H1 (cell line): ENCODE data around the gene PSD2. TPM values are rescaled to one million over a fixed set of nuclear protein-coding genes. Genes with fewer than 3 reads are reported as not detected.

Source experiments
- CTCF ChIA-PET: fragments of 300-600 bp; sonication (Branson Sonifier 250); formaldehyde crosslinking; loops from one replicate; lab custom pipeline; 2021; ENCODE audit not compliant: partially characterized antibody; lab: Charles Lee
- POLR2A ChIA-PET: fragments of 300-600 bp; sonication (Branson Sonifier 250); formaldehyde crosslinking; loops from one replicate; lab custom pipeline; 2021; ENCODE audit warnings: inconsistent platforms; ENCODE audit not compliant: partially characterized antibody; lab: Charles Lee
- DNase-seq, 2 experiments: peaks; one replicate each; pipeline versions ENCODE4 v3.0.0 to v3.0.0-alpha.2; 2010 to 2022; ENCODE audit warnings: low spot score in 2 of 2, low read depth in 1 of 2, mixed read lengths in 1 of 2
- FAIRE-seq: peaks from 2 replicates; lab custom pipeline; 2011; peaks lifted over from hg19 to GRCh38; lab: Jason Lieb, UNC
- H2AFZ ChIP-seq: 2 replicates; pipeline ENCODE4 v1.8.1; 2012; ENCODE audit warnings: low read length, inconsistent platforms
- H2AK5ac ChIP-seq: 2 replicates; pipeline ENCODE4 v1.6.1; 2013; ENCODE audit warnings: low read depth, low read length
- H2BK120ac ChIP-seq: replicated peaks from 2 replicates; pipeline ENCODE3; 2013; ENCODE audit warnings: low read depth, low read length, inconsistent platforms
- H2BK12ac ChIP-seq: 2 replicates; pipeline ENCODE4 v1.6.1; 2013; ENCODE audit warnings: low read depth, low read length
- H2BK15ac ChIP-seq: 2 replicates; pipeline ENCODE4 v1.6.1; 2013; ENCODE audit warnings: low read length
- H2BK20ac ChIP-seq: 2 replicates; pipeline ENCODE4 v1.6.1; 2013; ENCODE audit warnings: low read length
- H2BK5ac ChIP-seq: 2 replicates; pipeline ENCODE4 v1.6.1; 2013; ENCODE audit warnings: low read depth, low read length
- H3K14ac ChIP-seq: 2 replicates; pipeline ENCODE4 v1.6.1; 2013; ENCODE audit warnings: inconsistent platforms; ENCODE audit not compliant: insufficient read length
- H3K18ac ChIP-seq: 2 replicates; pipeline ENCODE4 v1.6.1; 2013; ENCODE audit warnings: low read length; ENCODE audit errors: extremely low read depth
- H3K23ac ChIP-seq: 2 replicates; pipeline ENCODE4 v1.6.1; 2013; ENCODE audit warnings: inconsistent platforms; ENCODE audit not compliant: insufficient read length
- H3K23me2 ChIP-seq: 2 replicates; pipeline ENCODE4 v1.6.1; 2013; ENCODE audit warnings: low read depth, low read length
- H3K27ac ChIP-seq: 2 replicates; pipeline ENCODE4 v1.6.1; 2011; ENCODE audit warnings: low read depth, low read length, inconsistent platforms
- H3K27me3 ChIP-seq, 4 experiments: replicated peaks in 1 of 4; 1 replicate in 1 of 4; 2 replicates in 3 of 4; pipeline versions ENCODE4 v1.6.1 to v1.8.1; 2011 to 2013; ENCODE audit warnings: low read length in 3 of 4, mild to moderate bottlenecking in 3 of 4, inconsistent platforms in 2 of 4, mixed read lengths in 2 of 4, moderate library complexity in 1 of 4; ENCODE audit not compliant: control insufficient read depth in 3 of 4, insufficient read depth in 3 of 4; ENCODE audit errors: extremely low read depth in 1 of 4
- H3K36me3 ChIP-seq, 4 experiments: 2 replicates each; pipeline versions ENCODE4 v1.6.1 to v1.8.1; 2011 to 2013; ENCODE audit warnings: mild to moderate bottlenecking in 4 of 4, low read length in 3 of 4, moderate library complexity in 2 of 4, control low read depth in 1 of 4, inconsistent platforms in 1 of 4; ENCODE audit not compliant: insufficient read depth in 4 of 4, control insufficient read depth in 2 of 4
- H3K4ac ChIP-seq: replicated peaks from 2 replicates; pipeline ENCODE3; 2013; ENCODE audit warnings: low read length, low read depth, mixed read lengths, inconsistent platforms; ENCODE audit not compliant: insufficient read length
- H3K4me1 ChIP-seq, 4 experiments: replicated peaks in 1 of 4; 1 replicate in 1 of 4; 2 replicates in 3 of 4; pipeline versions ENCODE4 v1.6.1 to v1.8.1; 2011 to 2013; ENCODE audit warnings: low read length in 3 of 4, inconsistent platforms in 2 of 4, mixed read lengths in 1 of 4; ENCODE audit not compliant: insufficient read depth in 4 of 4, control insufficient read depth in 3 of 4
- H3K4me2 ChIP-seq, 2 experiments: 2 replicates each; pipeline versions ENCODE4 v1.6.1 to v1.8.1; 2011 to 2013; ENCODE audit warnings: low read depth in 2 of 2, low read length in 2 of 2, control low read depth in 1 of 2, inconsistent platforms in 1 of 2, mild to moderate bottlenecking in 1 of 2; ENCODE audit not compliant: insufficient read depth in 1 of 2
- H3K4me3 ChIP-seq, 4 experiments: fragments of 200-600, 300-600 bp in 1 of 4; sonication (generic), shearing (Covaris generic), sonication (Bioruptor Twin) in 1 of 4; 2 replicates each; pipeline versions ENCODE4 v1.5.1 to v1.8.1; 2011 to 2016; ENCODE audit warnings: low read length in 4 of 4, low read depth in 3 of 4, control low read depth in 2 of 4, inconsistent platforms in 2 of 4, mild to moderate bottlenecking in 2 of 4, mixed read lengths in 1 of 4, moderate library complexity in 1 of 4; ENCODE audit not compliant: insufficient read depth in 2 of 4; ENCODE audit errors: extremely low read depth in 1 of 4
- H3K56ac ChIP-seq: replicated peaks from 2 replicates; pipeline ENCODE3; 2013; ENCODE audit warnings: low read depth, mild to moderate bottlenecking, mixed read lengths, low read length, inconsistent platforms; ENCODE audit not compliant: insufficient read length
- H3K79me1 ChIP-seq: 2 replicates; pipeline ENCODE4 v1.6.1; 2013; ENCODE audit warnings: low read depth, low read length, control low read depth
- H3K79me2 ChIP-seq, 2 experiments: 2 replicates each; pipeline versions ENCODE4 v1.6.1 to v1.8.1; 2012 to 2013; ENCODE audit warnings: low read length in 2 of 2, mild to moderate bottlenecking in 2 of 2, inconsistent platforms in 1 of 2; ENCODE audit not compliant: insufficient read depth in 2 of 2, control insufficient read depth in 1 of 2
- H3K9ac ChIP-seq, 4 experiments: replicated peaks in 1 of 4; 1 replicate in 1 of 4; 2 replicates in 3 of 4; pipeline versions ENCODE4 v1.6.1 to v1.8.1; 2011 to 2013; ENCODE audit warnings: low read depth in 3 of 4, low read length in 3 of 4, control low read depth in 2 of 4, mild to moderate bottlenecking in 2 of 4, moderate library complexity in 2 of 4, inconsistent platforms in 1 of 4; ENCODE audit errors: extremely low read depth in 1 of 4
- H3K9me3 ChIP-seq, 2 experiments: 2 replicates each; pipeline versions ENCODE4 v1.6.1 to v1.8.1; 2012 to 2013; ENCODE audit warnings: mild to moderate bottlenecking in 2 of 2, moderate library complexity in 2 of 2, control low read depth in 1 of 2, inconsistent platforms in 1 of 2, low read depth in 1 of 2, low read length in 1 of 2, mixed read lengths in 1 of 2; ENCODE audit not compliant: insufficient read depth in 2 of 2
- H4K20me1 ChIP-seq, 2 experiments: replicated peaks in 1 of 2; 2 replicates each; pipeline versions ENCODE3 to v1.8.1; 2011 to 2013; ENCODE audit warnings: inconsistent platforms in 2 of 2, low read length in 2 of 2, mild to moderate bottlenecking in 1 of 2; ENCODE audit not compliant: insufficient read depth in 2 of 2, control insufficient read depth in 1 of 2
- H4K5ac ChIP-seq: 2 replicates; pipeline ENCODE4 v1.6.1; 2013; ENCODE audit warnings: low read length, low read depth, mixed read lengths, inconsistent platforms; ENCODE audit not compliant: insufficient read length
- H4K8ac ChIP-seq: 2 replicates; pipeline ENCODE4 v1.8.0; 2013; ENCODE audit warnings: mild to moderate bottlenecking, moderate library complexity, low read length, inconsistent platforms; ENCODE audit not compliant: insufficient read depth; ENCODE audit errors: extremely low read depth
- H4K91ac ChIP-seq: replicated peaks from 2 replicates; pipeline ENCODE3; 2013; ENCODE audit warnings: low read length, mixed read lengths, inconsistent platforms; ENCODE audit not compliant: insufficient read length
- ATF2 ChIP-seq: IDR thresholded peaks from 2 replicates; pipeline ENCODE4 v1.6.1; 2012; ENCODE audit warnings: low read length, inconsistent platforms
- EGR1 ChIP-seq: IDR thresholded peaks from 2 replicates; pipeline ENCODE4 v1.6.1; 2011; ENCODE audit warnings: low read depth, low read length, borderline replicate concordance
- HDAC2 ChIP-seq, 2 experiments: fragments of 300-600 bp in 1 of 2; sonication (generic) in 1 of 2; IDR thresholded peaks; 2 replicates each; pipeline ENCODE4 v1.6.1; 2011 to 2012; ENCODE audit warnings: low read depth in 2 of 2, low read length in 2 of 2, mild to moderate bottlenecking in 2 of 2, moderate library complexity in 2 of 2, borderline replicate concordance in 1 of 2, inconsistent platforms in 1 of 2
- JUN ChIP-seq: IDR thresholded peaks from 2 replicates; pipeline ENCODE4 v1.6.1; 2011; ENCODE audit warnings: low read depth, mild to moderate bottlenecking, improper control_type of control experiment, low read length
- KDM5A ChIP-seq: fragments of 200-600 bp; IDR thresholded peaks from 2 replicates; pipeline ENCODE4 v1.7.1; 2012; ENCODE audit warnings: mild to moderate bottlenecking, low read length, inconsistent platforms, mixed read lengths
- POLR2AphosphoS5 ChIP-seq: IDR thresholded peaks from 2 replicates; pipeline ENCODE4 v1.6.1; 2011; ENCODE audit warnings: low read depth, low read length
- RXRA ChIP-seq: IDR thresholded peaks from 2 replicates; pipeline ENCODE4 v1.6.1; 2011; ENCODE audit warnings: low read depth, mild to moderate bottlenecking, low read length, moderate library complexity; ENCODE audit not compliant: insufficient read depth
- SIRT6 ChIP-seq: IDR thresholded peaks from one replicate; pipeline ENCODE4 v1.7.1; 2012; ENCODE audit warnings: low read length, inconsistent platforms
- ZNF274 ChIP-seq: IDR thresholded peaks from 2 replicates; pipeline ENCODE4 v1.7.0; 2012; ENCODE audit warnings: low read length, borderline replicate concordance; ENCODE audit errors: extremely low read depth
- WGBS, 2 experiments: shearing (Covaris generic) in 1 of 2; methylation state at CpG; one replicate each; pipeline versions ENCODE4 v1.1.6 to v1.1.7; 2013 to 2015; ENCODE audit warnings: low lambda C conversion rate in 2 of 2, mixed read lengths in 2 of 2, inconsistent platforms in 1 of 2, low coverage in 1 of 2, missing lambda C conversion rate in 1 of 2; ENCODE audit not compliant: insufficient replicate concordance in 2 of 2, insufficient coverage in 1 of 2, insufficient read length in 1 of 2; ENCODE audit errors: extremely low coverage in 1 of 2, missing lambda C conversion rate in 1 of 2; 5-methylcytosine and 5-hydroxymethylcytosine counted together
- polyA plus RNA-seq, 7 experiments: library from polyadenylated mRNA; depleted of rRNA in 3 of 7; stranded (reverse) in 5 of 7; unstranded in 2 of 7; fragments of >200 nt in 5 of 7; fragments of 200-250 nt in 2 of 7; gene quantifications; 1 replicate in 5 of 7; 2 replicates in 1 of 7; 4 replicates in 1 of 7; pipeline versions ENCODE4 v1.2.1 to v1.2.3, GENCODE V29; 2011 to 2013; ENCODE audit warnings: missing spikeins in 2 of 7, mixed read lengths in 2 of 7
- total RNA-seq: library from RNA; stranded (reverse); fragmentation: NEBNext Ultra II Directional; extraction: Animal tissue kit (Norgen Biotek cat#: 25700); gene quantifications from 2 replicates; pipeline ENCODE4 v1.2.1, GENCODE V29; 2021

The PSD2 gene
- total and polyA plus RNA-seq, 2 of the 8 experiments (the other 6 are each of a cell fraction or from before 2014, with no cell fraction given) = 0.06 to 0.14 TPM

- H3K79me2 ChIP-seq = no peaks in the 10 kb centered on the region
- no peaks in the 10 kb centered on the region for H3K9me3 ChIP-seq
- no peak overlapping the region for H2AFZ ChIP-seq
- H3K9ac ChIP-seq = no peak overlapping the region
- no peak overlapping the region for H2BK120ac ChIP-seq
- FAIRE-seq = no peak
- H2BK15ac ChIP-seq = no peak overlapping the region
- WGBS, 2 experiments = 81% methylated on average over 7 of the region's 7 CpGs; no CpG with 5 or more reads in 1 of the 2 experiments
- no peak overlapping the region for H2BK20ac ChIP-seq
- H3K18ac ChIP-seq = no peak overlapping the region
- no peak overlapping the region for H3K56ac ChIP-seq
- TF ChIP-seq EGR1 (no peak), SIRT6 (no peak), POLR2AphosphoS5 (no peak), RXRA (no peak), ATF2 (no peak), JUN (no peak), KDM5A (no peak), ZNF274 (no peak), HDAC2 (IDR thresholded peaks at IDR 0.05; ENCODE audit: borderline replicate concordance in 1 of 2, low read depth in 2 of 2, low read length in 2 of 2) (no peak)
- H3K4me2 ChIP-seq = no peak overlapping the region
- no peaks in the 10 kb centered on the region; the same call in 1 of the 2 replicates for H3K23me2 ChIP-seq
- H3K4me3 ChIP-seq = no peak overlapping the region
- H3K4ac ChIP-seq = no peak overlapping the region
- H3K27ac ChIP-seq = no peak overlapping the region
- H3K4me1 ChIP-seq = peaks cover 0 to 5% (median 4%) of the 10 kb centered on the region in 4 experiments; a peak in 4 of 7 replicates
- H4K5ac ChIP-seq = no peak overlapping the region
- H3K23ac ChIP-seq = no peak overlapping the region
- no peak overlapping the region for H4K8ac ChIP-seq
- H2BK12ac ChIP-seq = no peak overlapping the region
- no peaks in the 10 kb centered on the region for H4K20me1 ChIP-seq
- H2BK5ac ChIP-seq = no peak overlapping the region
- no peak overlapping the region for H3K14ac ChIP-seq
- DNase-seq = no peak
- H2AK5ac ChIP-seq = no peak overlapping the region
- no peaks in the 10 kb centered on the region for H3K36me3 ChIP-seq
- no peak overlapping the region for H4K91ac ChIP-seq
- ChIA-PET POLR2A (interaction anchor here (1.0 to 2.1 kb wide), 4 partner anchors 65 to 140 kb away, joined by 3 to 5 read pairs (median 4); no protein-coding TSS in a partner anchor), CTCF (interaction anchor here (0.6 to 15.7 kb wide), 51 partner anchors 8 to 576 kb away, joined by 3 to 385 read pairs (median 5); partner anchors contain the start of gene PSD2)
- peaks cover 0 to 5% (median 2%) of the 10 kb centered on the region in 4 experiments; a peak in 3 of 7 replicates for H3K27me3 ChIP-seq
- no peaks in the 10 kb centered on the region for H3K79me1 ChIP-seq
Observed at GRCh38 chr5:139775872-139776271, 19.7 kb upstream of the PSD2 start.
